ENCODE measurements around the gene PCLO. TPM values are rescaled to one million over a fixed set of nuclear protein-coding genes. Genes with fewer than 3 reads are reported as not detected.

The PCLO gene
- total RNA-seq, 2 donors from 2014 or later, result 10.9 to 20.8 TPM

DNA sequence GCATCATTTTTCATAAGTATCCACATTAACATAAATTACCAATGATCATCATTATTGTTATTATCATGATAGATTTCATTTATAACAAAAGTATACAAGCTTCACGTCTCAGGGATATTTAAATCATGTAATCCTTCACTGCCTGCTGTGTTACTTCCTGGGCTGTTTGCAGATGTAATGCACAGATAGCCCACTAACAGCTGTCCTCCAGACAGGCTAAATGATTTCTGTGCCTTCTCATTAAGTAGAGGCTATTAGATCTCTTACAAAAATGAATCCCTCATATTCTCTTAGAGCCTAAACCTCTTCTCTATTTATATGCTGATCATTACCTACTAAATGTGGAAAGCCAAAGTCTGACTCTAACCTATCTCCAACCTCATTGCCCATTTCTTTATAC, 9.3 kb downstream of the PCLO start:
- no peaks in the 10 kb centered on the region for H3K4me1 ChIP-seq
- H3K27me3 ChIP-seq, result no peaks in the 10 kb centered on the region
- no peak for ATAC-seq
- WGBS, 2 donors, result 36 to 43% methylated on average over 1 of the region's 1 CpG
- DNase-seq, result no peak
- intact Hi-C loops (cut with DNase I), result no loop called here
- no peaks in the 10 kb centered on the region for H3K36me3 ChIP-seq (replicated peaks in 1 of 2; ENCODE audit: insufficient read depth in 1 of 2, low read depth in 2 of 2)
- H3K4me3 ChIP-seq, result no peak overlapping the region
- H3K27ac ChIP-seq, result no peak overlapping the region
- no peaks in the 10 kb centered on the region for H3K9me3 ChIP-seq
- TF ChIP-seq, protein P1, sequence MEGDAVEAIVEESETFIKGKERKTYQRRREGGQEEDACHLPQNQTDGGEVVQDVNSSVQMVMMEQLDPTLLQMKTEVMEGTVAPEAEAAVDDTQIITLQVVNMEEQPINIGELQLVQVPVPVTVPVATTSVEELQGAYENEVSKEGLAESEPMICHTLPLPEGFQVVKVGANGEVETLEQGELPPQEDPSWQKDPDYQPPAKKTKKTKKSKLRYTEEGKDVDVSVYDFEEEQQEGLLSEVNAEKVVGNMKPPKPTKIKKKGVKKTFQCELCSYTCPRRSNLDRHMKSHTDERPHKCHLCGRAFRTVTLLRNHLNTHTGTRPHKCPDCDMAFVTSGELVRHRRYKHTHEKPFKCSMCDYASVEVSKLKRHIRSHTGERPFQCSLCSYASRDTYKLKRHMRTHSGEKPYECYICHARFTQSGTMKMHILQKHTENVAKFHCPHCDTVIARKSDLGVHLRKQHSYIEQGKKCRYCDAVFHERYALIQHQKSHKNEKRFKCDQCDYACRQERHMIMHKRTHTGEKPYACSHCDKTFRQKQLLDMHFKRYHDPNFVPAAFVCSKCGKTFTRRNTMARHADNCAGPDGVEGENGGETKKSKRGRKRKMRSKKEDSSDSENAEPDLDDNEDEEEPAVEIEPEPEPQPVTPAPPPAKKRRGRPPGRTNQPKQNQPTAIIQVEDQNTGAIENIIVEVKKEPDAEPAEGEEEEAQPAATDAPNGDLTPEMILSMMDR (IDR thresholded peaks at IDR 0.05), result no peak

DNA sequence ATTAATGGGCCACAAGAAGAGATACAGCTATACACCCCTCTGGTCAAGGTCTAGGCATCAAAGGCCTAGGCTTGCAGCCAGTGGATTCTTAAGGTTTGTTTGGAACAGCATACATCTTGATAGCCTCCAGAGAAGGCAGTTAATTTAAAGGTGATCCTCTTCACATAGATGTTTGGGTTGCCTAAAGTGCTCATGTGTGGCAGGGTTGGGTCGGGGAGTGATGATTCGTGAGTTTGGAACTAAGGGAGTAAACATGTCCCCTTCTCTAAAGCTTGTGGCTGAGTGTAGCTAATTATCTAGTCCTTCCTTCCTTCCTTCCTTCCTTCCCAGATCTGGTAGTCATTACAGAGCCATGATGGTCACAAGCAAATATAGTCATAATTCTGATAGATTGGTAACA, 12.4 kb downstream of the PCLO start:
- intact Hi-C loops (cut with DNase I), result no loop called here

DNA sequence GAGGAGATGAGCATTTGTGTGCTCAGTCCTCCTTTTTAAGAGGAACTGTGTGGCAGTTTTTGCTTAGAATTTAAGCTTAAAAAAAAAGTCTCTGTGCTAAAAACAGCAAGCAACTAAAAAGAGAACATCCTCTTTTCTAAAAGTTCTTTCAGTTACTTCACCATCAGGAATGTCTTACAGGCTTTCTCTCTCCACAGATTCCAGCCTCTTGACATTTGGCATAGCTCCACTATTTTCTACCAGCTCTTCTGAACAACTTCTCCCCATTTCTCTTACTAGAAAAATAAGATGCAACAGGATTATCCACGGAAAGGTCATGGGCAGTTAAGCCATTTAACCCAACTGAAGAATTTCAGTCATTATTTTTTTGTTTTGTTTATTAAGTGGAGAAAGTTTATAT, 13.2 kb downstream of the PCLO start:
- no peak for TF ChIP-seq POLR2A (IDR thresholded peaks at IDR 0.05)
- TF ChIP-seq, protein P1 (IDR thresholded peaks at IDR 0.05), result no peak
- Histone ChIP-seq H3K4me3 (no peak overlapping the region), H3K36me3 (replicated peaks in 1 of 2; ENCODE audit: insufficient read depth in 1 of 2, low read depth in 2 of 2) (no peaks in the 10 kb centered on the region), H3K27ac (no peak overlapping the region), H3K27me3 (no peaks in the 10 kb centered on the region), H3K4me1 (no peaks in the 10 kb centered on the region), H3K9me3 (no peaks in the 10 kb centered on the region)
- WGBS, 2 donors, result 65% methylated on average over 1 of the region's 1 CpG
- no peak for ATAC-seq
- intact Hi-C loops (cut with DNase I), result no loop called here
- DNase-seq, result no peak

More for the DNA sequence above, 12.4 kb downstream of the PCLO start:
- Histone ChIP-seq H3K4me1 (no peaks in the 10 kb centered on the region), H3K27ac (no peak overlapping the region), H3K4me3 (no peak overlapping the region), H3K36me3 (replicated peaks in 1 of 2; ENCODE audit: insufficient read depth in 1 of 2, low read depth in 2 of 2) (no peaks in the 10 kb centered on the region), H3K9me3 (no peaks in the 10 kb centered on the region), H3K27me3 (no peaks in the 10 kb centered on the region)
- ATAC-seq (no peak), DNase-seq (no peak)
- 85 to 89% methylated on average over 2 of the region's 2 CpGs for WGBS, 2 donors
- no peak for TF ChIP-seq POLR2A (IDR thresholded peaks at IDR 0.05)
- TF ChIP-seq, protein P1 (IDR thresholded peaks at IDR 0.05), result no peak

DNA sequence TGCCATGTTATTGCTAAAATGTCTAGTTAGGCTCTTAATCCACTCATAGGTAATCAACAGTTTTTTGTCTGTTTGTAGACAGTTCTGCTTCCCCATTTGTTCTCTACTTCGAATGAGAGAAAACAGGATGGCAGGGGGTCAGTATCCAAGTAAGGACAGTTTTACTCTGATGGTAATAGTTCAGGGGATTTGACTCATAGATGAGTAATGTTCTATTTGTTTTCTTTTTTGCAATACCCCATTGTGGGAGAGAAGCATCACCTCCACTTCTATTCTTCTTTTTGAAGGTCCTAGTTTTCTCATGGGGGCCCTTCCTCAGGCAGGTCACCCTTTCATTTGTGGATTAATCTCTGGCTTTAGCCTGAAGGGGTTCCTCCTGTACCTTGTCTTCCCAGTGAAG, 13.9 kb downstream of the PCLO start:
- Histone ChIP-seq H3K4me3 (no peak overlapping the region), H3K4me1 (no peaks in the 10 kb centered on the region), H3K36me3 (replicated peaks in 1 of 2; ENCODE audit: insufficient read depth in 1 of 2, low read depth in 2 of 2) (no peaks in the 10 kb centered on the region), H3K9me3 (no peaks in the 10 kb centered on the region), H3K27ac (no peak overlapping the region), H3K27me3 (no peaks in the 10 kb centered on the region)
- intact Hi-C loops (cut with DNase I), result no loop called here
- no peak for TF ChIP-seq POLR2A (IDR thresholded peaks at IDR 0.05)
- TF ChIP-seq, protein P1 (IDR thresholded peaks at IDR 0.05), result no peak
- WGBS, 2 donors, result 46 to 64% methylated on average over 1 of the region's 1 CpG
- ATAC-seq (no peak), DNase-seq (no peak)

DNA sequence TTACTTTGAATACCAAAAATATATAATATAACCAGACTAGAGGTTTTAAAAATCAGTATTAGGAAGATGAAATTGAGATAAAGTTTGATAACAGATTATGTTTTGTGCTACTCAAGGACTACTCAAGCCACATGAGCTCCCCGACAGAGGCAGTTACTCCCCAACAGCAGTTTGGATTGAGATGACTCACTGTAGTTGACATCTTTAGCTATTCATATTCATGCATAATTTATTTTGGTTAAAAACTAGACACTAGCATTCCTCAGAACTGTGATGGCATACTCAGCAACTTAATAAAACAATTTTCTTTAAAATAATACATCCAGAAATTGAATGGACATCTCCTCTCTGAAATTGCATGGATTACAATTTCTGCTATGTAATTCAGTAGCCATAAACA, 19.6 kb downstream of the PCLO start:
- Histone ChIP-seq H3K27ac (no peak overlapping the region), H3K36me3 (replicated peaks in 1 of 2; ENCODE audit: insufficient read depth in 1 of 2, low read depth in 2 of 2) (no peaks in the 10 kb centered on the region), H3K27me3 (no peaks in the 10 kb centered on the region), H3K9me3 (no peaks in the 10 kb centered on the region), H3K4me3 (no peak overlapping the region), H3K4me1 (no peaks in the 10 kb centered on the region)
- no peak for DNase-seq
- ATAC-seq, result no peak
- TF ChIP-seq, protein P1 (IDR thresholded peaks at IDR 0.05), result no peak
- TF ChIP-seq POLR2A (IDR thresholded peaks at IDR 0.05), result no peak
- WGBS, 2 donors, result 86 to 91% methylated on average over 1 of the region's 1 CpG
- intact Hi-C loops (cut with DNase I), result no loop called here

Measured in body of pancreas (tissue), 4 donors.